NOMO-1 (cell line): ENCODE results near the gene SMS.
A peak's percentile ranks its signal among the peaks of the same experiment; 100 is the strongest.

Experiments used
- DNase-seq, 2 experiments: peaks; one replicate each; lab custom pipeline; 2025; ENCODE audit not compliant: unreplicated experiment in 2 of 2; lab: John Stamatoyannopoulos, UW

SMS gene

DNA sequence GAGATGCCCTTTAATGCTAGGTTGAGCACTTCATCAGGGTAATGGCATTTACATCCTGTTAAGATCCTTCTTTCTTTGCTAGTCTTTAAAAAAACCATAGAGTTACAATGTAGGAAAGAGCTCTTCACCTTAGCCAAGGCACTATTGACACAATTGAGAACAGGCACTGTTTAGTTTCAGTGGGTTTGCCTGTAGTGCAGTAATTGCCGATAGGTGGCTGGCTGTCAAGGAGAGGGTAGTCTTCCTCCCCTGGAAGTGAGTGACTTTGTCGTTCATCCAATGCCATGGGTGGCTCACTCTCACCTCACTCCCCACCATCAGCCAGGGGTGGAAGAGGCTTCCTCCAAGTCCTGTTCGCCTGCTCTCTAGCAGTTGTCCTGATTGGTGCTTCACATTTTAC lies 34.7 kb downstream of the SMS start:
- DNase-seq = no peak

DNA sequence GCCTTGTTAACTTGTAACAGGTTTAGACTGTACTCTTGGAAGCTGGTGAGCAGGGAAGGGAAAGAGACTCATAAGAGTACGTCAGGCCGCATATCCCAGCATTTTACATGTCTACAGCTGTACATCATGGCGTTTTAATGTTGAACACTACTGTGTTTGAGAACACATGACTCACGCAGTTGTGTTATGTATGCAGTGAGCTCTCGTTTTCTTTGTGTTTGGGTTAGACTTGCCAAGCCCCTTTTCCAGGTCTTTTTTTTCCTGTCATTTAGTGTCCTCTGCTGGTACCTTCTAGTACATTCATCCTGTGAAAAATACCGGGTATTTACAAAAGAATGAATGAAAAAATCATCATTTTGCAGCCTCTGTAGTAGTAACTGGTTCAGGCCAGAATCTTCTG lies 35.3 kb downstream of the SMS start:
- DNase-seq = no peak

DNA sequence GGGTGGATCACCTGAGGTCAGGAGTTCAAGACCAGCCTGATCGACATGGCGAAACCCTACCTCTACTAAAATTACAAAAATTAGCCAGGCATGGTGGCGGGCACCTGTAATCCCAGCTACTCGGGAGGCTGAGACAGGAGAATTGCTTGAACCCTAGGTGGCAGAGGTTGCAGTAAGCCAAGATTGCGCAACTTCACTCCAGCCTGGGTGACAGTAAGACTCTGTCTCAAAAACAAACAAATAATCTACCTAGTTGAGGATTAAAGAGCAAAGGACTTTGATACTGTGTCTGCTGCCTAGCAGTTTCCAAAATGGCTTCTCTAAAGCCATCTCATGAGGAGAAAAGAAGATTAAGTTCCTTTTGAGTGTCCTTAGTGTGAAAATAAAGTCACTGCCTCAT lies 37.8 kb downstream of the SMS start:
- no peak for DNase-seq

DNA sequence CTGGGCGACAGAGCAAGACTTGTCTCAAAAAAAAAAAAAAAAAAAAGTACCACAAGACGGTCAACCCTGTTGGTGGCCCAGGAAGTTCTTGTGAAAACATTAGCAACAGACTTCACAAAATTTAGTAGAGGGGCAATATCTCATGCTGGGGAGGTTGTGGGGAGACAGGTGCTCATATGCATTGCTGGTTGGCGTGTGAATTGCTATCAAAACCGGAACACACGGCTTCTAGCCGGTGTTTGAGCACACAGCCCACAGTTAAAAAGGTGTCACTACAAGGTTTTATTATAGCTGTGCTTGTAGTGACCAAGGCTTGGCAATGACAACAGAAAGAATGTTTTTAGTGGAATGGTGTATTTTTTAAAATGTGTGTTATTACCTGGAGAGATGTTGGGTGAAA lies 41.8 kb downstream of the SMS start:
- no peak for DNase-seq

DNA sequence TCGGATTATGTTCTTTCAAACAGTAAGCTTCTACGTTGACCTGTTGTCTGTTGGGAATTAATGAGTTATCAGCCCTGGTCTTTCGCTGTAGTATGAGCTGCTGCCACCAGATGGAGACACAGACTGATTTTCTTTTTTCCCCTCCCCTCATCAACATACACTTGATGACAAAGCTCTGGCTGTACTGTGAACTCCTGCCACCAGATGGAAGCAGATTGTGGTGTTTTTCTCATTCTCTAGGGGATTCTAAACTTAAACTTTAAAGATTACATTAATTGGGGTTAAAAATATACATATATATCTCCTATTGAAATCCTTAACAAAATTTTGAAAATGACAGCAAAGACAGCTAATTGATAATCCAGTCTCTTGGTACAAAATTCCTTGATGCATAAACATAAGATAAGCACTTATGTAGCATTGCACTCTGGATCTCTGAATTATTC lies 44.8 kb downstream of the SMS start:
- peak; percentile 29 to 83 for DNase-seq

DNA sequence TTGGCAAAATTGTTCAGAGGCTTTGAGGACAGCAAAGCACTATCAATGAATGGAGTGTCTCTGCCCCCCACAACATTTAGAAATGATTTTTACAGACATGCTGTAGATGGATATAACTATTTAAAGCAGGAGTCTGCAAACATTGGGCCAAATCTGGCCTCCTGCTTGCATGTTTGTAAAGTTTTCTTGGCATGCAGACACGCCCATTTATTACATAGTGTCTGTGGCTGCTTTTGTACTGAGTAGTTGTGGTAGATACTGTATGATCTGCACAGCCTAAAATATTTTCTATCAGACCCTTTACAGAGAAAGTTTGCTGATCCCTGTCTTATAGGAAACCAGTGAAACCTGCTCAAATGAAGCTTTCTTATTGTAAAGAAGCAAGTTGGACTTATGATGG lies 46.1 kb downstream of the SMS start:
- DNase-seq = no peak

DNA sequence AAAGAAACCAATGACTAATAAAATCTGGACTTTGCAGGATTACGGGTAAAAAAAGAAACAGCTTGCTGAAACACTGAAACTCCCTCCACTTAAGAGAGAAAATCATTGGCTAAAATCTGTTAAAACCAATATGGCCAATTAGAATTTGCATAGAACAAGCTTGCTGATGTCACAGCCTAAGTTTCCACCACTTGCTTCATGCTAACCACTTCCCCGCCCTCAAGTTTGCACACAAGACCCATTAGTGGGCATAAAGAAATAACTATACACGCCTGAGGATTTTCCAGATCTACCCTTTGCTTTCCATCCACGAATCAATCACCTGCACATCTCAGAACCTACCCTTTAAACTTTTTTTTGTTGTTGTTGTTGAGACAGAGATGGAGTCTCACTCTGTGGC lies 48.9 kb downstream of the SMS start:
- DNase-seq = no peak

DNA sequence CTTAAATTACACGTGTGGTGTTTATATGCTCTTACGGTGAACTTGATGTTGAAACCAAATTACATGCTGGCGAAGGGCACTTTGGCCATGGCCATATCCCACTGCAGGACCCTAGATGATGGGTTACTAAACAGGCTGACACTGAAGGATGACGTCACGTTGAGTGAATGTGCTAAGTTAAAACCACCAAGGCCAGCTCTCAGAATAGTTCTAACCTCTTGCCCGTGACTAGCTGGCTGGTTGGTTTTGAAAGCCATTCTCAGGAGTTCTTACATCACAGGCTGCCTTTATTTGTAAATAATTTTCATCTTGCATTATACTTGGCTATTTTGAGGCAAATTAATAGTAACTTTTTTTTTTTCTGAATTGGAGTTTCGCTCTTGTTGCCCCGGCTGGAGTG lies 50.3 kb downstream of the SMS start:
- DNase-seq = no peak

DNA sequence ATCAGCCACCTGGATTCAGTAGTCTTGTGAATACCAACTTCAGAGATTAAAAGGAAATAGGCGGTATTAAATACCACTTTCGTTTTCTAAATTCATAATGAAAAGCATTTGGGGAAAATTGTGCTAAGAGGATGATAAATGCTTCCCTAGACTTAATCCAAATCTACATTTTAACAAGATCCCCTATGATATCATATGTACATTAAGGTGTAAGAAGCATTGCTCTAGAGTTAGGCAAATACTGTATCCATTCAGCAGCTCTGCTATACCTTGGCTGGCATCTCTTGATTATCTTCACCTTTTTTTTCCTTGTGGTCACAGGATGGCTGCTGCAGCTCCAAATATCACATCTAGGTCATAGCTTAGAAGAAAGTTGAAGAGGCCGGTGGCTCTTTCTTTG lies 51.0 kb downstream of the SMS start:
- no peak for DNase-seq

DNA sequence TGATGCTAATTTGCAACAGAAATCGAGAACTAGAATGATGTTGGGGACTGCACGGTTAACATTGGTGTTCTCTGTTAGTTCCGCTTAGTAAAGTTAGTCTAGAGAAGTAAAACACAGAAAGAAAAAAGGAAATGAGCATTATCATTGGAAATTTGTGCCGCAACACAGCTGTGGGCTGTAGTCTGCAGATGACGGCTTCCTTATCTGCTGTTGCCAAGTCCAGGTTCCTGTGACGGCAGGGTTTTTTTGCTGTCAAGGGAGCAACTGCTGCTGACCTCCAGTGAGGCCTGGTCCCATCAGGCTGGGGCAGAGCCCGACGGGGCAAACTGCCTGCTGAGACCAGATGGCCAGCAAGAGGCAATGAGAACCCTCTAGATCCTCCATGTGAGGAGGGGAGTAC lies 52.8 kb downstream of the SMS start:
- peak; percentile 85 to 91 for DNase-seq

DNA sequence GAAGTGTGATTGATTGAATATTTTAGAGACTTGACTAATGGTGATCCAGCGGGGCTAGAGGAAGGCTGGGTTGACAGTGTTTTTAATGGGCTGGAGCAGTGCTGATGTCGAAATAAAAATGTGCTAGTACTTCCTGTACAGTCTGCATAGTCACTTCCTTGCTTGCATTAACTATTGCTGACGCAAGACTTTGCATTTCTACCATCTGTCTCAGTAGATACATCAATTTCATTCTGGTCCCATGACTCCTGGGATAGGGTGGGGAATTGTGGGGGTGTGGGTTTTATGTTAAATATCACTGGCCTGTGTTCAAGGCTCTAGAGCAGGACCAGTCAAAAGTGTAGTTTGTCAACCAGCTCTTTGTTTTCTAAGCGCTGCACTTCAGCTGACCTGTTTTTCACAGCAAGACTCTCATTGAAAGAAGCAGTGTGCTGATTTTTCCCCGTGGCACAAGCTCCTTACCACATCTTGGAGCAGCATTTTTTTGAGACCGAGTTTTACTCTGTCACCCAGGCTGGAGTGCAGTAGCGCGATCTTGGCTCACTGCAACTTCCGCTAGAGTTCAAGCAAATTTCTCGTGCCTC lies 56.5 kb downstream of the SMS start:
- DNase-seq = peak; percentile 59 to 91

DNA sequence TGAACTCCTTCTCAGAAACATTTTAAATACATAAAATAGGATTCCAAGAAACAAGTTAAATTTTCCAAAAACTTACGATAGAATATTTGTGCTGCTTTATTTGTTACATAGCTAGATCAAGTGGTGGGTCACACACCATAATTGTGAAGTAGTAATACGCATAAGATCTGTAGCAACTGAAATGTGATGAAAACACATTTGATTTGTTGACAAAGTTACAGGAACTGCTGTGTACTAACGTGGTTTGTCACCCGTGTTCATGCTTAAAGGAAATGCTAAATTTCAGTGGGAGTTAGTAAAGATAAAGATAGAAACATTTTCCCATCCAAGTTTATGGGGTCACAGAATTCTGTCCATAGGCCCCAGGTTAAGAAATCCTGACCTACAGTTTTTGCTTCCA lies 57.5 kb downstream of the SMS start:
- no peak for DNase-seq

DNA sequence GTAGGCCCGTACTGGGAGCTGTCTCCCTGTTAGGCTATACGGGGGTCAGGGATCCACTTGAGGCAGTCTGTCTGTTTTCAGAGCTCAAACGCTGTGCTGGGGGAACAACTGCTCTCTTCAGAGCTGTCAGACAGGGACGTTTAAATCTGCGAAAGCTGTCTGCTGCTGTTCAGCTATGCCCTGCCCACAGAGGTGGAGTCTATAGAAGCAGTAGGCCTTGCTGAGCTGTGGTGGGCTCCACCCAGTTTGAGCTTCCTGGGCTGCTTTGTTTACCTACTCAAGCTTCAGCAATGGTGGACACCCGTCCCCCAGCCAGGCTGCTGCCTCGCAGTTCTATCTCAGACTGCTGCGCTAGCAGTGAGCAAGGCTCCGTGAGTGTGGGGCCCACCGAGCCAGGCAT lies 64.4 kb downstream of the SMS start:
- DNase-seq = no peak

DNA sequence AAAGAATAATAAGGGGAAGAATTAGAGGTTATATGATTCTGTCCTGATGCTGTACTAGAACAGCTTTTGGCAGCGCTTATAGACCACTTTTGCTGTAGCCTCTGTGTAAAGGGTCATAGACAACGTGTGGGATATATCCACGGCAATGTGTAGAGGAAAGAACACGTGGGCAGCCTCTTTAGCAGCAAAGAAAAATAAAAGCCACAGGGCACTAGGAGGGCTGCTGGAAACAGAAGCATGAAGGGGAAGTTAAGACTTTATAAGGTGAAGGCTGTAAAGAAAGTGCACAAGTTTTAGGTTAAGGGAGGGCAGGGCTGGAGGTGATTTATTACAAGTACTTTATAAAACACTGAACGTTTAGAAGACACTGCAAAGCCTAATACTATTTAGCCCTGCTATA lies 71.5 kb downstream of the SMS start:
- DNase-seq = peak in 1 of 2 experiments; percentile 29

DNA sequence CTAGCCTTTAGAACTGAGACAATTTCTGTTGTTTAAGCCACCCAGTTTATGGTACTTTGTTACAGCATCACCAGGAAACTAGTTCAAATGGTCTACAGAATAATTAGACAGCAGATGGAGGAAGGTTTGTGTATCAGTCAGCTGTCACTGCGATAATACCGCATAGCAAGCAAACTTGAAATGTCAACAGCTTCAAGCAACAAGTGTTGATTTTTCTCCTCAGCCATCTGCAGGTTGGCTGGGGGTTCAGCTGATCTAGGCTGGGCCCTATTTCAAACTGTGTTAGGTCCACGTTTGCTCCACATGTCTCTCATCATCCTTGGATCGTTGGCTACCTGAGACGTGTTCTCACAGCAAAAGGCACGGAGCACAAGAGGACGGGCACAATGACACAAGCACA lies 72.4 kb downstream of the SMS start:
- DNase-seq = no peak

DNA sequence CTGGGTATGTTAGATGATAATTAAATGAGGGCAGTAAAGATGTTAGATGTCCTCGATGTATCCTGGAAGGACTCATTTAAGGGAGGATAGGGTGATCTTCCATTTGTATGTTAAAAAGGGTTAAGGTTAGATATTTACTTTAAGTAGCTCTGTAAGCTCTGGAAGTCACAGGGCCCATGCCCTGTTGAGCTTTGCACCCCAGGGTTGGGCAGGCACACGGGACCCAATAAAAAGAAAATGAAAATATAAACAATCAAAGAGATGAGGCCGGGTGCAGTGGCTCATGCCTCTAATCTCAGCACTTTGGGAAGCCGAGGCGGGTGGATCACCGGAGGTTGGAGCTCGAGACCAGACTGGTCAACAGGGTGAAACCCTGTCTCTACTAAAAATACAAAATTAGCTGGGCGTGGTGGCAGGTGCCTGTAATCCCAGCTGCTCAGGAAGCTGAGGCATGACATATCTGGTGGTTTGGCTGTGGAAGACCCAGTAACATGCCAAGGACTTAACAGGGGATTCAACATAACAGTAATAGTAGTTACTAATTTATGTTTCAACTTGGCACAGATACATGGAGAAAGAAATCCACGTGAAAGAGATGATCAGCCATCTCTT lies 74.7 kb downstream of the SMS start:
- DNase-seq = no peak

DNA sequence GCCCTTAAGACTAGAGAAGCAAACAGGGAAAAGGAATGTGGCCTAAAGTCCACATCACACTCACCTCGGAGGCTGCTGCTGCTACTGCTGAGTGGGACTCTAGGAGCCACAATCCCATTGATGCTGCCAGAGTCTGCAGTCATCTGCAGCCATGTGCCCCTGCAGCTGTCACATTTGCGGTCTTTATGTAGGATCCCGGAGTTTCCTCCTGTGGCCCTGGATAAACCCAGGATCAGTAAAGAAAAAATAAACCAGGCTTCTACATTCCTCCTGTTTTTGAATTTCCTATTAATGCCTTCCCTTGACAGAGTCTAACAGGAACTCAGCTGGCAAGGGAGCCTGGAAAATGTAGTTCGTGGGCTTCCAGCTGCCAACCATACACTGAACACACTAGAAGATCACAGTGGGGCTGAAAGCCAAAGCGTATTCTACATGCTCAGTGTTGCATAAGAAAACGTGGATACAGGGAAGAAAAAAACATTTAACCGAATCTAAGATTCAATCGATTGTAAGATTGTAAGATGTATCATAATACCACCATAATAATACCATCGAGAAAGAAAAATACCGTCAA lies 81.3 kb downstream of the SMS start:
- no peak for DNase-seq

DNA sequence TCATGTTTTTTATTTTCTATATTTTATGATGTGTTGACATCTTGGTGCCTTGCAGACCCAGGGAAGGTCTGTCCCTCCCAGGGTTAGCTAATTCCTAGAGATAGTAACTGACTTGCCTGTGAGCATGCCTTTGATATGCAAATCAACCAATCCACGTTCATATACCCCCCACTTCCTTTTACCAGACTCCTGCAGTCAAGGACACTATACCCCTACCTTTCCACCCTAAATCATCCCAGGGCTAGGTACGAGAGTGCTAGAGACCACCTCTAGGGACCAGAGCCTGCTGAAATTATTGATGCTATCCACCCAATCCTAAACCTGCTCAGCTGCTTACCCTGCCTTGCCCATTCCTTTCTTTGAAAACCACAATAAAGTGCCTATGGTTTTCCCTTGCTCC lies 84.1 kb downstream of the SMS start:
- DNase-seq = no peak

DNA sequence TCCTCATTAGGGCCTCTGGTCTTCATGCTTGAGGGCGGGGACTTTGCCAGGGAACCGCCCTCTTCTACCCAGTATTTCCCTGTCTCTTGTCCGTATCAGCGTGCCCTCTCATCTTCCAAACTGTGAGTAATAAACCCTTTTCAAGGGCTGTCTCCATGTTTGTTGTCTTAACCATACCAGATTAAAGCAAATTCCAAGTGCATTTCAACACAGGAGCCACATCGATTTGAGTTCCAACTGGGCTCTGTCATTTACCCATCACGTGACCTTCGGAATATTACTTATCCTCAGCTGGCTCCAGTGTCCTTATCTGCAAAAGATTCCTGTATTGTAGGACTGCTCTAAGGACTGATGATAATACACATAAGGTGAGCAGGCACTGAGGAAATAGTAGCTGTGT lies 85.2 kb downstream of the SMS start:
- no peak for DNase-seq

DNA sequence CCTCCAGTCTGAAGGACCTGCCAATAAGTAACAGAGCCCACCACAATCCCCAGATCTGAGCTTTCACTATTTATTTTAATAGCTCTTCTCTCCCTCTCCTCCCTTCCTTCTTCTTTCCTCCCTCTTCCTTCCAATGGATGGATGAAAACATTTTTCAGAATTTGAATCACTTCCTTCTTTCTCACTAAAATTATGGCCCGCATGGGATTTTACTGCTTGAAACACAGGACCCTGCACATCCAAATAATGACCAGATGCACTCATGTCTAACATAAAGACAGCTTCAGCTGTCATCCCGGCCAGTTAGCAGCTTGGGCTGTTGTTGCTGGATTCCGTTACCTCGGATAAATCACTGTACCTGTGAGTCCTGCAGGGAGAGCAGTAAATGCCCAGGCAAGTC lies 86.2 kb downstream of the SMS start:
- no peak for DNase-seq

DNA sequence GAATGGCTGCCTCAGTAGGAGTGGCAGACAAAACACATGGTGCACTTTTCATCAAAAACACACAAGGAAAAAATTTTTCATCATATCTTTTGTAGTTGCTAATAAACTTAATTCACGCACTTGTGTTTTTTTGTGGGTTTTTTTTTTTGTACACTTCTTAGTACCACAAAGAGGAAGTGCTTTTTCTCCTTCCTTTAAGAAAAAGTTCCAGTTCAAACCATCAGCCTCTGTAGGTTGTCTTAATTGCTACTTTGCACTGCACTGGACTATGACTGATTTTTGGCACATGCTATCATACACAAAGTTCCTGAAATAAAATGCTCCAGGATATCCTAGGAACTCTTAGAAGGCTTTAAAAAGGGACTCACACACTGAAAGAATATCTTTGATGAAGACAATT lies 91.6 kb downstream of the SMS start, which contains the start of gene PHEX:
TSS of gene PHEX (plus strand) at position 242 of the 400 bp plus-strand sequence. CDS start 681 bp downstream, outside the sequence.
- DNase-seq = no peak

DNA sequence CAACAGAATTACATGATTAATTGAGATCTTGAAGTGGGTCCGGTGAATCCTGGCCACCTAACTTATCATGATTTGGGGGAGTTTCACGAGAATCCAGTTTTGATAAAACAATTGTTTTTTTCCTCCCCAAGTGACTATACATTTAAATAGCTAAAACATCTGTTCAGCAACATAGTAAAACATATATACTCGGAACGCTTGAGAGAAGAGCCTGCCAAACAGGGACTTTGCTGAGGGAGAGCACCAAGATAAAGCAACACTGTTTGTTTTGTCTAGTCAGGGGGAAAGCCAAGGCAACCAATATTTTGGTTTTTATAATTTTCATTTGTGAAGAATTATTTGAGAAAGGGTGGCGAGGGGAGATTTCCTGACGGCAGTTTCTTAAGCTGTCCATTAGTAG lies 92.0 kb downstream of the SMS start:
- DNase-seq = no peak

DNA sequence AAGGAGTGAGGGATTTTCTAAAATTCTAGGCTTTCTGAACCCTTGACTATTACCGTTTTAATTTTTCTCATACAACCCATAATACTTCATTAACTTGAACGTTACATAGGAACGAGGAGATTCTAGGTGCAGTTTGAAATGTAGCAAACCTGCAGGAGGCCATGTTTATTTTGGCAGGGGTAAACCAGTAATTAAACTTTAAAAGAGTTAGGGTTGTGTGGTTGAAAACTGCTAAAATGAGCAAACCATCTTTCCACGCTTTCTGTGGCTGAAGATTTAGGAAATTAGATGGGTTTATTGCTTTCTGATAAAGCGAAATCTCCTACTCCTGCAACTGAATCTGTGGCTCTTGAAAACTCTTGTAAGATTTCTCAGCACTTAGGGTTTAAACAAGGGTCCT lies 93.3 kb downstream of the SMS start:
- DNase-seq = no peak
